ENCODE measurements around the gene IL2RG.

IL2RG gene

GRCh38 chrX:71068044-71068918 is 43.1 kb downstream of the IL2RG start, which contains the start of gene SNX12:
Gene SNX12, minus strand, starts transcription at chrX:71068334. Its CDS starts 28 bp downstream, at chrX:71068306.
- peak; percentile 74 for DNase-seq (ENCODE audit: low read depth, low spot score)

GRCh38 chrX:71067712-71068043 is 43.7 kb downstream of the IL2RG start:
- DNase-seq (ENCODE audit: low read depth, low spot score), result no peak

GRCh38 chrX:71067089-71067488 is 44.3 kb downstream of the IL2RG start:
- no peak for DNase-seq (ENCODE audit: low read depth, low spot score)

- no peak for DNase-seq (ENCODE audit: low read depth, low spot score)
Observed at GRCh38 chrX:71060127-71060526, 51.2 kb downstream of the IL2RG start.

GRCh38 chrX:71057848-71058530 is 53.4 kb downstream of the IL2RG start:
- DNase-seq (ENCODE audit: low read depth, low spot score), result no peak

All from activated CD4-positive, CD25-positive, alpha-beta regulatory T cell treated with anti-CD3 and anti-CD28 coated beads, Interleukin-2, amount 50 U/mL, for 16 hours (primary cell).